Dermis microvascular lymphatic vessel endothelial cell (primary cell): Measurements from ENCODE around the gene PLD1. TPM values are rescaled to one million over a fixed set of nuclear protein-coding genes. Genes with fewer than 3 reads are reported as not detected.

Experiments used
- DNase-seq, 2 donors: peaks; one replicate each; pipeline versions ENCODE4 v3.0.0 to v3.0.0-alpha.2; 2010; ENCODE audit warnings: low read depth in 2 of 2
- total RNA-seq: library from RNA; depleted of rRNA; stranded (reverse); fragments of >200 nt; gene quantifications from 2 replicates; pipeline ENCODE4 v1.2.1, GENCODE V29; 2014

PLD1 gene
- total RNA-seq, 1 donor from 2014 or later = 89.2 TPM

- DNase-seq = no peak
Observed at GRCh38 chr3:171774521-171774920, 35.8 kb downstream of the PLD1 start.

GRCh38 chr3:171772427-171773056, 37.7 kb downstream of the PLD1 start:
- DNase-seq = peak in 1 of 2 donors; percentile 75

- peak; percentile 60 to 81 for DNase-seq
Observed at GRCh38 chr3:171770689-171771620, 39.3 kb downstream of the PLD1 start.

- DNase-seq = no peak
Observed at GRCh38 chr3:171769461-171769860, 40.8 kb downstream of the PLD1 start.

- no peak for DNase-seq
Observed at GRCh38 chr3:171768986-171769385, 41.3 kb downstream of the PLD1 start.

GRCh38 chr3:171768281-171768900, 41.9 kb downstream of the PLD1 start:
- no peak for DNase-seq

- no peak for DNase-seq
Observed at GRCh38 chr3:171765511-171765887, 44.8 kb downstream of the PLD1 start.

GRCh38 chr3:171763392-171763791, 46.9 kb downstream of the PLD1 start:
- DNase-seq = no peak

GRCh38 chr3:171760477-171760876, 49.8 kb downstream of the PLD1 start:
- no peak for DNase-seq

GRCh38 chr3:171758109-171758508, 52.2 kb downstream of the PLD1 start:
- no peak for DNase-seq

GRCh38 chr3:171757361-171758034, 52.8 kb downstream of the PLD1 start:
- DNase-seq = peak in 1 of 2 donors; percentile 27

GRCh38 chr3:171755656-171756055, 54.6 kb downstream of the PLD1 start:
- no peak for DNase-seq

GRCh38 chr3:171755015-171755589, 55.2 kb downstream of the PLD1 start:
- no peak for DNase-seq

GRCh38 chr3:171753665-171754408, 56.4 kb downstream of the PLD1 start:
- DNase-seq = no peak

GRCh38 chr3:171753025-171753472, 57.2 kb downstream of the PLD1 start:
- DNase-seq = no peak

GRCh38 chr3:171752329-171752728, 58.0 kb downstream of the PLD1 start:
- DNase-seq = no peak

GRCh38 chr3:171749124-171749523, 61.2 kb downstream of the PLD1 start:
- no peak for DNase-seq

- no peak for DNase-seq
Observed at GRCh38 chr3:171748064-171748924, 62.0 kb downstream of the PLD1 start.

GRCh38 chr3:171747223-171747920, 62.9 kb downstream of the PLD1 start:
- DNase-seq = no peak
